Dendritic cell treated with granulocyte-macrophage colony-stimulating factor and Interleukin-4, amounts not matched to agents 40 ng/mL and 50 ng/mL, for 4 days (primary cell): ENCODE measurements around the gene RAET1L.
"Not testable (repeated sequence)": the region's sequence is repeated elsewhere in the genome, so short reads cannot be mapped to it uniquely, and the experiment has no call there.

Experiments
- H3K27ac Mint-ChIP-seq: one replicate; pipeline ENCODE4 v1.8.0; 2022; ENCODE audit warnings: mild to moderate bottlenecking, mixed read lengths
- H3K27me3 Mint-ChIP-seq: one replicate; pipeline ENCODE4 v1.8.0; 2022; ENCODE audit warnings: mild to moderate bottlenecking, mixed read lengths
- H3K36me3 Mint-ChIP-seq: one replicate; pipeline ENCODE4 v1.8.0; 2022; ENCODE audit warnings: low read depth, mixed read lengths
- H3K4me1 Mint-ChIP-seq: one replicate; pipeline ENCODE4 v1.8.0; 2022; ENCODE audit warnings: low read depth, mixed read lengths
- H3K4me3 Mint-ChIP-seq: one replicate; pipeline ENCODE4 v1.8.0; 2022; ENCODE audit warnings: mild to moderate bottlenecking, moderate library complexity, mixed read lengths
- H3K9me3 Mint-ChIP-seq: one replicate; pipeline ENCODE4 v1.8.0; 2022; ENCODE audit warnings: mixed read lengths
- intact Hi-C: fragments of 100-400 bp; cut with micrococcal nuclease; formaldehyde crosslinking; loops from one replicate; pipeline ENCODE4 v1.15.0; 2022

RAET1L gene, protein sequence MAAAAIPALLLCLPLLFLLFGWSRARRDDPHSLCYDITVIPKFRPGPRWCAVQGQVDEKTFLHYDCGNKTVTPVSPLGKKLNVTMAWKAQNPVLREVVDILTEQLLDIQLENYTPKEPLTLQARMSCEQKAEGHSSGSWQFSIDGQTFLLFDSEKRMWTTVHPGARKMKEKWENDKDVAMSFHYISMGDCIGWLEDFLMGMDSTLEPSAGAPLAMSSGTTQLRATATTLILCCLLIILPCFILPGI

DNA sequence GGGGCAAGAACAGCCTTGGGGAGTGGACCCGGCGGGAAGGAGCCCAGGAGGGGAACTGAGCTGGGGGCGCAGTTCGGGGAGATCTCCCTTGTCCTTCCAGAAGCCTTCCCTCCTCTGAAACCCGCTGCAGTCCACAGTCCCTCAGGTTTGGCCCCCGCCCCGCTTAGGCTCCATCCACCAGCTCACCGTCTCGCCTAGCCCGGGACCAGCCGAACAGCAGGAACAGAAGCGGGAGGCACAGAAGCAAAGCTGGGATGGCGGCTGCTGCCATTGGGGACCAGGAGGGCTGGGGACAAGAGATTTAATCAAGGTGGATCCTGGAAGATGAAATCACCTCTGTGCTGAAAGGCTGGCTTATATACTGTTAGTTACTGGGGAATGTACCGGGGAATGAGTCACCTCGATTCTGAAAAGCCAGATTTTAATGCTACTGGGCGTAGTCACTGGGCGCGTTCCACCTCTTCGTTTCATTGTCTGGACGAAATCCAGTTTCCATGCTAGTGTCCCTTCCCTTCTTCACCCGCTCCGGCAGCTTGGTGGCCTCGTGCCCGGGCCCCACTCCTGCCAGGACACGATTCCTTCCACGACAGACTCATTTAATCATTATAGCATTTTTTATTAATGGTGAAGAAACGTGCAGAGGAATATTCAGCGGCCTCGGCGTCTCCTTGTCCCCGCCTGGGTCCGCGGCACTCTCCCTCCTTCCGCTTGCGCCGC is at the start of gene RAET1L:
Gene RAET1L (minus strand): TSS at position 332 of the 717 bp plus-strand sequence. CDS start 61 bp downstream, at position 271.
- Mint-ChIP-seq H3K27ac (no peak within 1 kb of the TSS), H3K4me3 (peak within 1 kb of the TSS; percentile 28), H3K9me3 (no peaks in the 10 kb centered on the region), H3K36me3 (no peaks in the 10 kb centered on the region), H3K4me1 (peaks cover 9% of the 10 kb centered on the region), H3K27me3 (peaks cover 68% of the 10 kb centered on the region)
- intact Hi-C loops: no loop called here

DNA sequence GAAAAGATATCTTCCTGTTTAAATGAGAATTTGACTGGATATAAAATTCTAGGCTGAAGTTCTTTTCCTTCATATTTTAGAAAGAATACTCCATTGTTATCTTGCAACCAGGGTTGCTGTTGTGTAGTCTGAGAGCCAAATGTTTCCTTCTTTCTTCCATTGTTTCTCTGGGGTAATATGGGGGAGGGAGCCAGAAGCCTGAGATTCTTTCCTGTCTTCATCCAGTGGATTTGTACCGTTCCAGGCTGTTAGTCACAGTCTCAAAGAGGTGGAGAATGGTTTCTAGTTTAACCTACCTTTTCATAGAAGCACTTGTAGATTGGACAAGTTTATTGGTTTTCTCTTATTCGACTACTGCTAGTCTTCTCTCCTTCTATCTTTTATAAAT is 49.7 kb upstream of the RAET1L start:
- intact Hi-C loops: no loop called here
- H3K27me3 Mint-ChIP-seq: peaks cover 32% of the 10 kb centered on the region

DNA sequence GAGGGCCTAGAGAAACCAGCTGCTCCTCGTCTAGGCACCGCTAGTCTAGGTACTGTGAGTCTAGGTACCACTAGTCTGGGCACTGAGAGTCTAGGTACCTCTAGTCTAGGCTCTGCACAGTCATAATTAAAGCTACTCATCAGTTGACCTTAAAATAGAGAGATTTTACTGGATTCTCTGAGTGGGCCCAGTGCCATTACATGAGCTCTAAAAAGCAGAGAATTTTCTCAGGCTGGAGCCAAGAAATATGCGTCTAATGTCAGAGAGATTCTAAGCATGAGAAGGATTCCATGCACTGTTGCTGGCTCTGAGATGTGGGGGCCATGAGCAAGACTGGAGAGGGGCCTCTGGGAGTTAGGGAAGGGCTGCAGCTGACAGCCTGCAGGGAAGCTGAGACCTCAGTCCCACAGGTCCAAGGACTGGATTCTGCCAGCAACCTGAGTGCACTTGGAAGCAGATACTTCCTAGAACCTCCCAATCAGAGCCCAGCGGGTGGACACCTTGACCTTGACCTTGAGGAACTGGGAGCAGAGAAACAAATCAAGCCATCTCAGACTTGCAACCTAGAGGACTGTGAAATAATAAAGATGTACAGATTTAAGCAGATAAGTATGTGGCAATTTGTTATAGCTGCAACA is 49.2 kb upstream of the RAET1L start:
- H3K27ac Mint-ChIP-seq, H3K4me3 Mint-ChIP-seq, H3K9me3 Mint-ChIP-seq, H3K36me3 Mint-ChIP-seq, intact Hi-C loops: not testable (repeated sequence)
- H3K4me1 Mint-ChIP-seq: peaks cover 14% of the 10 kb centered on the region
- H3K27me3 Mint-ChIP-seq: peaks cover 34% of the 10 kb centered on the region

More for the DNA sequence above, 49.7 kb upstream of the RAET1L start:
- Mint-ChIP-seq H3K27ac (no peak overlapping the region), H3K4me1 (peaks cover 14% of the 10 kb centered on the region), H3K4me3 (no peak overlapping the region), H3K36me3 (no peaks in the 10 kb centered on the region), H3K9me3 (no peaks in the 10 kb centered on the region)

DNA sequence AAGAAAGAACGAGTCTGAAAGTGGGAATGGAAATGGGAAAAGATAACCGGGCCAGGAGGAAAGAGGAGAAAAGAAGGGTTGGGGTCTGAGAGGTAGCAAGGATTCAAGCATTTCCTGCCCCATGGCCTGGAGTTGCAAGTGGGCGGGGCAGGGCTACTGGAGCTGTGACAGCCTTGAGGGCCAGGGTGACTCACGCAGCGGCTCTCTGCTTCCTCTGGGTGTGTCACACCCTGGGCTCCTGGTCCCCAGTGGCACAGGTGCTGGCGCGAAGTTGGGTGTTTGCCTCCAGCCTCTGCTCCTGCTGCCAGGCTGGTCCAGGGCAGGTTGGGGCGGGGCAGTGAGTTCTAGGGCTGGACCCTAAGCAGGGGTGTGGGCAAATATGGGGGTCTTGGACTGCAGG is 46.9 kb upstream of the RAET1L start:
- Mint-ChIP-seq H3K4me1 (peaks cover 26% of the 10 kb centered on the region), H3K27me3 (peaks cover 52% of the 10 kb centered on the region), H3K9me3 (no peaks in the 10 kb centered on the region), H3K36me3 (no peaks in the 10 kb centered on the region), H3K4me3 (no peak overlapping the region), H3K27ac (no peak overlapping the region)
- intact Hi-C loops: no loop called here

DNA sequence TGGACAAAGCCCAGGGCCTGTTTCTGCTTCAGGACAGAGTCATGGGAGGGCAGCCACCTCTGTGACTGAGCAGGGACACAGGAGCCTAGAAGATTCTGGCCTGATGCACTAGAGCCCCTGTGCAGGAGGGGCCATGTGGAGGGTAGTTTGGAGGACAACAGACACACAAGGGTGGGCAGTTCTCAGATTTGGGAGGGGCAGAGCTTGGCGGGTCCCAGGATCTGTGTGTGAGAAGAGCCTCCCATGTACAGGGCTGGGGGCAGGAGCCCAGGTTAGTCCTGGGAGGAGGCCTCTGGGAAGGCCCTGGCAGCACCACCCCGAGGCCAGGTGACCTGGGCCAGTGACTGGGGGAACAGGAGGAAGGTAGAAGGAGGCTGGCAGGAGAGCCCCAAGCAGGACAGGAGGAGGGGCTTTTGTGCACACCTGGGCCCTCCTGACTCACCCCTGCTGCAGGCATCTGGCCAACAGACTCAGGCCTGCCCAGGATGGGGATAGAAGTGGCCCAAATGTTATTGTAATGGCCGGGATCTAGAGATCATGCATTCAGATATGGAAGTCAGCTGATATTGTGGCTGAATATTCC is 45.0 kb upstream of the RAET1L start:
- no peak overlapping the region for H3K4me3 Mint-ChIP-seq
- H3K36me3 Mint-ChIP-seq: no peaks in the 10 kb centered on the region
- H3K9me3 Mint-ChIP-seq: no peaks in the 10 kb centered on the region
- peaks cover 26% of the 10 kb centered on the region for H3K4me1 Mint-ChIP-seq
- H3K27ac Mint-ChIP-seq: no peak overlapping the region
- intact Hi-C loops: no loop called here
- peaks cover 65% of the 10 kb centered on the region for H3K27me3 Mint-ChIP-seq

DNA sequence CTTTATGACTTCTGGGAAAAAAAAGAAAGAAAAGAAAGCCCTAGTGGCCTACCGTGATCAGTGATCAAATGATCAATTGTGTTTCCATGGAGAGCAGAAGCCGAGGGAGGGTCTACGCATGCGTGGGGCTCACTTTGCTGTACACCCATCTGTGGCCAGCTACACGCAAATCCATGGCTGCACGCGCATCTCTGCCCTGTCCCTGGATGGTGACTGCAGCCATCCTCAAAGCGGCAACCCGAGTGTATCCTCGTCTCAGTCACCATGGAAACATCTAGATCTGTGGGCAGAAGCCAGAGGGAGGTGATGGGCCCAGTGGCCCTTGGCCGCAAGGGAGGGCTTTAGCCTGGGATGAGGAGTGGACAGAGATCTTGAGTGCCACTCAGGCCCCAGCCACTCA is 44.4 kb upstream of the RAET1L start:
- H3K4me3 Mint-ChIP-seq: no peak overlapping the region
- H3K9me3 Mint-ChIP-seq: no peaks in the 10 kb centered on the region
- H3K27me3 Mint-ChIP-seq: peaks cover 67% of the 10 kb centered on the region
- H3K27ac Mint-ChIP-seq: no peak overlapping the region
- H3K4me1 Mint-ChIP-seq: peaks cover 26% of the 10 kb centered on the region
- H3K36me3 Mint-ChIP-seq: no peaks in the 10 kb centered on the region
- intact Hi-C loops: no loop called here

DNA sequence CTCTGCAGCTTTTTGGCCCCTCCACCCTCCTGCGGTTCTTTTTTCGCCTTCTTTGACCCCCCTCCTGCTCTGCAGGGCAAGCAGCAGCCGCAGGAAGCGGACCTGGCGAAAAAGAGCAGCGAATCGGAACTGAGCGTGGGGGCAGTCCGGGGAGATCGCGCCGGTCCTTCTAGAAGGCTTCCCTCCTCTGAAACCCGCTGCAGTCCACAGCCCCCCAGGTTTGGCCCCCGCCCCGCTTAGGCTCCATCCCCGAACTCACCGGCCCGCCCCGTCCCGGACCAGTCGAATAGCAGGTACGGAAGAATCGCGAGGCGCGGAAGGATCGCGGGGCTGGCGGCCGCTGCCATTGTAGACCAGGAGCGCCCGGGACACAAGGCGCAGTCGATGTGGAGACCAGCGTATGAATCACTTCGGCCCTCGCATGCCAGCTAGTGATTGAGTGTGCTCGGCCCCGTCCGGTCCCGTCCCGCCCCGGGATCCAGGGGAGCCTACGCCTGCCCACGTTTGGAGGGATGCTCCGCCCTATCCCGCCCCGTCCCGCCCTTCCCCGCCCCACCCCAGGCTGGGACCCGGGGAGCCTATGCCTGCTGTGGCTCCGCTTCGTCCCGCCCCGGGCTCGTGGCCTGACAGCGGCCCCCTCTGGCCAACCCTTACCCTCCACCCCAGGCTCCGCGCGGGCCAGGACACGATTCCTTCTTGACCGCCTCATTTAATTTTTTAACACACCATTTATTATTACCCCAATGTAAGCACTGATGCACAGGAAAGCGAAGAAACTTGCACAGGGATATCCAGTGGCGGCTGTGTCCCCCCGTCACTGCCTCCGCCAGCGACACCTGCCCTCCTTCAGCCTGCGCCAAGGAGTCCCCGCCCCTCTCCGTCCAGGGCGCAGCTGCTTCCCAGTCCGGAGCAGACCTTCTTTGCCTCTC is 43.7 kb upstream of the RAET1L start, which contains the start of gene ULBP3:
Gene ULBP3 (minus strand): TSS at position 402 of the 929 bp plus-strand sequence. CDS start 55 bp downstream, at position 347.
- intact Hi-C loops: no loop called here
- H3K36me3 Mint-ChIP-seq: no peaks in the 10 kb centered on the region
- peaks cover 26% of the 10 kb centered on the region for H3K4me1 Mint-ChIP-seq
- no peaks in the 10 kb centered on the region for H3K9me3 Mint-ChIP-seq
- peak within 1 kb of the TSS; percentile 77 for H3K4me3 Mint-ChIP-seq
- no peak within 1 kb of the TSS for H3K27ac Mint-ChIP-seq
- H3K27me3 Mint-ChIP-seq: peaks cover 61% of the 10 kb centered on the region

DNA sequence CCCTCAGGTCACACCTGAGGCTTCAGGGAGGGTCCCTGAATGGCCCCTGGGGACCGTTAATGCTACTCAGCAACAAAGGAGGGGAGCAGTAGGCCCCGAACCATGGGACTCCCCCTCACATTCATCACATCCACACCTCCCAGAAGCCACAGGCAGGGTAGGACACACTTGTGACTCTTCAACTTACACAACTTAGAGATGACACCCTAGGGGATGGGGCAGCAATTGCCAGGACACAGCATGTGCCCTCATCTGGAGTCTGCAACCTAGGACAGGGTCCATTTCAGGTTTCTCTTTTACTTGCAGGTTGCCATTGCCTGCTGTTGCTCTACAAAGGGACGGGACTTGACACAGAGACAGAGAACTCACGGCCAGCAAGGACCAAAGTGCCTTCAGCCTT is 42.8 kb upstream of the RAET1L start:
- H3K4me3 Mint-ChIP-seq: peak overlapping the region; percentile 77
- no peaks in the 10 kb centered on the region for H3K9me3 Mint-ChIP-seq
- peaks cover 26% of the 10 kb centered on the region for H3K4me1 Mint-ChIP-seq
- H3K27me3 Mint-ChIP-seq: peaks cover 58% of the 10 kb centered on the region
- no peaks in the 10 kb centered on the region for H3K36me3 Mint-ChIP-seq
- intact Hi-C loops: no loop called here
- H3K27ac Mint-ChIP-seq: no peak overlapping the region

DNA sequence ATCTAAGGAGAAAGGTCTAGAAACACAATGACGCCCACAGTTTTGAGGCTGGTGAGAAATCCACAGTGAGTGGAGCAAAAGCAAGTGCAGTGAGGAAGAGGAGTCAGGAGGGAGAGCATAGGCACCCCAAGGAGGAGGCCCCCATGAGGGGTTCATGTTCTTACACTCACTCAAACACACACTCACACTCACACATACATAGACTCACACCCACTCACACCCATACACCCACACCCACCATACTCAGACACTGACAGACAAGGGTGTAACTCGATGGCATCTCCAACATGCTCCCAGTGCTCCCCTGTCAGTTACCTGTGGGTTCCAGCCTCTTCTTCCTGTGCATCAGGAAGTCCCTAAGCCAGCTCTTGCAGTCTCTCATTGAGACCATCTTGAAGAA is 39.8 kb upstream of the RAET1L start:
- no peaks in the 10 kb centered on the region for H3K9me3 Mint-ChIP-seq
- no peak overlapping the region for H3K4me3 Mint-ChIP-seq
- intact Hi-C loops: no loop called here
- H3K27ac Mint-ChIP-seq: no peak overlapping the region
- no peaks in the 10 kb centered on the region for H3K36me3 Mint-ChIP-seq
- H3K27me3 Mint-ChIP-seq: peaks cover 51% of the 10 kb centered on the region
- H3K4me1 Mint-ChIP-seq: peaks cover 13% of the 10 kb centered on the region

DNA sequence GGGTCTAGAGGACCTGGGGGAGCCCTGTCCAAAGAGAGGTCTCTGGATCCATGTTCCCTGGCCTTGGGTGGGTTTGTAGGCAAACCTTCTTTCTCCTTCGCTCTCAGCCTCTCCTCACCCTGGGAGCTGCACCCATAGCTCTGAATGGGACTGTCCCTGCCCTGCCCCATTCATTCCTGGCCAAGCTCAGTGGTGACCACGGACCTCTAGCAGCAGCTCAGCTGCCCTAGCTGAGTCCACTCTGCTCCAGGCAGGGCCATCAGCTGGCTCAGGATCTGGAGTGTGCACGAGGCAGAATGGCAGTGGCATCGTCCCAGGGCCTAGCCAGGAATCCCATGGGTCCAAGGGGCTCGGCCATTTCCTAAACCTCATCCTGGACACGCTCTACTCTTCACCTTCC is 38.3 kb upstream of the RAET1L start:
- H3K4me3 Mint-ChIP-seq: no peak overlapping the region
- H3K4me1 Mint-ChIP-seq: peaks cover 6% of the 10 kb centered on the region
- H3K27ac Mint-ChIP-seq: no peak overlapping the region
- no peaks in the 10 kb centered on the region for H3K36me3 Mint-ChIP-seq
- H3K27me3 Mint-ChIP-seq: peaks cover 43% of the 10 kb centered on the region
- intact Hi-C loops: no loop called here
- H3K9me3 Mint-ChIP-seq: no peaks in the 10 kb centered on the region

DNA sequence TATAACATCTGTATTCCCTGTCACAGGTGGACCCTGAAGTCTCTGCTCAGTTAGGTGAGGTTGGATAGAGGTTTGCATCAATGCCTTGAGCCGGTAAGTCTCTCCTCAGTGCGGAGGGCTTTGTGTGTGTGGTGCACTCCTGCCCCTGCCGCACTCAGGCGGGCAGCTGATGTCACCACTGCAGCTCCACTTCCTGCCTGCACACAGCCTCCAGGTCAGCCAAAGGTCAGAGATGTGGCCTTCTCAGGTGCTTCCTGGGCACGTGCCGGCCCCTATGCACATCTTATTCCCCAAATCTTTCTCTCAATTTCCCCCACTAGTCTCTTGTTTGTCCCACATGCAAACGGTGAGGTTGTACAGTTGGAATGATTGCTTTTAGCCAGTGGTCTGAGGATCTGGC is 34.6 kb upstream of the RAET1L start:
- H3K27me3 Mint-ChIP-seq: peaks cover 25% of the 10 kb centered on the region
- H3K9me3 Mint-ChIP-seq, H3K27ac Mint-ChIP-seq, H3K4me1 Mint-ChIP-seq, intact Hi-C loops, H3K36me3 Mint-ChIP-seq, H3K4me3 Mint-ChIP-seq: not testable (repeated sequence)

DNA sequence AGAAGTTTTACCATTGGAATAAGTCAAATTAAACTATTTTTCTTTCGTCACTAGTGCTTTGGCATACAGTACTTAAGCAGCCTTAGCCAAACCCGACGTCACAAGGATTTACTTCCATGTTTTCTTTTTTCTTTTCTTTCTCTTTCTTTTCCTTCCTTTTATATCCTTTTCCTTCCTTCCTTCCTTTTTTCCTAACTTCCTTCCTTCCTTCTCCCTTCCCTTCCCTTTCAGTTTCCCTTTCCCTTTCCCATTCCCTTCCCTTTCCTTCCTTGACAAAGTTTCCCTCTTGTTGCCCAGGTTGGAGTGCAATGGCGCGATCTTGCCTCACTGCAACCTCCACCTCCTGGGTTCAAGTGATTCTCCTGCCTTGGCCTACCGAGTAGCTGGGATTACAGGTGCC is 33.7 kb upstream of the RAET1L start:
- no peaks in the 10 kb centered on the region for H3K9me3 Mint-ChIP-seq
- no peak overlapping the region for H3K27ac Mint-ChIP-seq
- H3K4me3 Mint-ChIP-seq: no peak overlapping the region
- no peaks in the 10 kb centered on the region for H3K4me1 Mint-ChIP-seq
- H3K27me3 Mint-ChIP-seq: peaks cover 33% of the 10 kb centered on the region
- no peaks in the 10 kb centered on the region for H3K36me3 Mint-ChIP-seq
- intact Hi-C loops: no loop called here

DNA sequence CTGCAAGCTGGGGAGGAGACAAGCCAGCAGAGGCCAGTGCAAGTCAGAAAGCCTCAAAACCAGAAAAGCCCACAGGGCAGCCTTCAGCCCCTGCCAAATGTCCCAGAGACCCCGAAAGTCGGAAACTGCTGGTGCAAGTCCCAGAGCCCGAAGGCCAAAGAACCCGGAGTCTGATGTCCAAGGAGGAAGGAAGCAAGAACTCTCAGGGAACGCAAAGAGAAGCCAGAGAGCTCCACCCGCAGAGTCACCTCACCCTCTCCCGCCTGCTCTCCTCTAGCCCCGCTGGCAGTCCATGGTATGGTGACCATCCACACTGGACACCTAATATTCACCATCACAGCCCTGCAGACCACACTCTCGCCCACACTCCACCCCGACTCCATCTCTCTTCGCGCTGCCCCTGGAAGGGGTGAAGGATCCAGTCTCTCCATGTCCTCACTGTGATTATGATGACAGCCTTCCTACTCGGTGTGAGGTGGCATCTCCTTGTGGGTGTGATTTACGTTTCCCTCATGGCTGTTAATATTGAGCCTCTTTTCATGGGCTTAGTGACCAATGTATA is 33.0 kb upstream of the RAET1L start:
- Mint-ChIP-seq H3K4me1 (no peaks in the 10 kb centered on the region), H3K27ac (no peak overlapping the region), H3K27me3 (peaks cover 39% of the 10 kb centered on the region), H3K36me3 (no peaks in the 10 kb centered on the region), H3K9me3 (no peaks in the 10 kb centered on the region), H3K4me3 (no peak overlapping the region)
- intact Hi-C loops: no loop called here
